Retinal pigment epithelial cell (primary cell): ENCODE measurements around the gene SAMSN1.
"Not testable (repeated sequence)": the region's sequence is repeated elsewhere in the genome, so short reads cannot be mapped to it uniquely, and the experiment has no call there.

Experiments used
- DNase-seq: peaks from one replicate; pipeline ENCODE4 v3.0.0-alpha.2; 2010; ENCODE audit warnings: low read depth
- H3K4me3 ChIP-seq: 2 replicates; pipeline ENCODE4 v1.5.1; 2011; ENCODE audit warnings: mild to moderate bottlenecking, low read length, control low read depth, moderate library complexity
- TF ChIP-seq, protein P1 (sequence below): conservative IDR thresholded peaks from 2 replicates; pipeline ENCODE4 v1.5.1; 2011; ENCODE audit warnings: low read depth, low read length, control low read depth, inconsistent platforms

SAMSN1 gene

GRCh38 chr21:14497825-14498224 lies 48.3 kb downstream of the SAMSN1 start:
- TF ChIP-seq, protein P1, sequence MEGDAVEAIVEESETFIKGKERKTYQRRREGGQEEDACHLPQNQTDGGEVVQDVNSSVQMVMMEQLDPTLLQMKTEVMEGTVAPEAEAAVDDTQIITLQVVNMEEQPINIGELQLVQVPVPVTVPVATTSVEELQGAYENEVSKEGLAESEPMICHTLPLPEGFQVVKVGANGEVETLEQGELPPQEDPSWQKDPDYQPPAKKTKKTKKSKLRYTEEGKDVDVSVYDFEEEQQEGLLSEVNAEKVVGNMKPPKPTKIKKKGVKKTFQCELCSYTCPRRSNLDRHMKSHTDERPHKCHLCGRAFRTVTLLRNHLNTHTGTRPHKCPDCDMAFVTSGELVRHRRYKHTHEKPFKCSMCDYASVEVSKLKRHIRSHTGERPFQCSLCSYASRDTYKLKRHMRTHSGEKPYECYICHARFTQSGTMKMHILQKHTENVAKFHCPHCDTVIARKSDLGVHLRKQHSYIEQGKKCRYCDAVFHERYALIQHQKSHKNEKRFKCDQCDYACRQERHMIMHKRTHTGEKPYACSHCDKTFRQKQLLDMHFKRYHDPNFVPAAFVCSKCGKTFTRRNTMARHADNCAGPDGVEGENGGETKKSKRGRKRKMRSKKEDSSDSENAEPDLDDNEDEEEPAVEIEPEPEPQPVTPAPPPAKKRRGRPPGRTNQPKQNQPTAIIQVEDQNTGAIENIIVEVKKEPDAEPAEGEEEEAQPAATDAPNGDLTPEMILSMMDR, result no peak
- H3K4me3 ChIP-seq, result no peak overlapping the region
- DNase-seq, result no peak

GRCh38 chr21:14495075-14495474 lies 51.0 kb downstream of the SAMSN1 start:
- no peak for DNase-seq
- TF ChIP-seq, protein P1, result no peak
- no peak overlapping the region for H3K4me3 ChIP-seq

DNA sequence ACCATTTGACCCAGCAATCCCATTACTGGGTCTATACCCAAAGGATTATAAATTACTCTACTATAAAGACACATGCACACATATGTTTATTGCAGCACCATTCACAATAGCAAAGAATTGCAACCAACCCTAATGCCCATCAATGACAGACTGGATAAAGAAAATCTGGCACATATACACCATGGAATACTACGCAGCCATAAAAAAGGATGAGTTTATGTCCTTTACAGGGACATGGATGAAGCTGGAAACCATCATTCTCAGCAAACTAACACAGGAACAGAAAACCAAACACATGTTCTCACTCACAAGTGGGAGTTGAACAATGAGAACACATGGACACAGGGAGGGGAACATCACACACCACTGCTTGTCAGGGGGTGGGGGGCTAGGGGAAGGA lies 51.9 kb downstream of the SAMSN1 start:
- H3K4me3 ChIP-seq, DNase-seq: not testable (repeated sequence)

DNA sequence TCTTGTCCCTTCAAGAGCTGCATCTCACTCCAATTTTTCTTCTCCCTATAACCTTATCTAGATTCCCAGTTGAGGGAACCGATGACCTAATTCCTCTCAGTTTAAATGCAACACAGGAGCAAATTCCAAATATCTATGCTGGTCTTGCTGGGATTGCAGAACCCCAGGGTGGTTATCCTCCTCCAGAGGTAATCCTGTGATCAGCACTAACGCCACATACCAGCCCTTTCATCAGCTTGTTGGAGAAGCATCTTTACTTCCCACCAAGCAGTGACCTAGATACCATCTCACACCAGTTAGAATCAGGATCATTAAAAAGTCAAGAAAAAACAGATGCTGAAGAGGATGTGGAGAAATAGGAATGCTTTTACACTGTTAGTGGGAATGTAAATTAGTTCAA lies 52.4 kb downstream of the SAMSN1 start:
- DNase-seq, result no peak
- TF ChIP-seq, protein P1, result no peak
- H3K4me3 ChIP-seq, result no peak overlapping the region

- no peak for DNase-seq
- H3K4me3 ChIP-seq, result no peak overlapping the region
- TF ChIP-seq, protein P1, result no peak
Measured at GRCh38 chr21:14492931-14493330, 53.2 kb downstream of the SAMSN1 start.

- no peak for DNase-seq
- H3K4me3 ChIP-seq, result no peak overlapping the region
- TF ChIP-seq, protein P1, result no peak
Measured at GRCh38 chr21:14491269-14491681, 54.8 kb downstream of the SAMSN1 start.

DNA sequence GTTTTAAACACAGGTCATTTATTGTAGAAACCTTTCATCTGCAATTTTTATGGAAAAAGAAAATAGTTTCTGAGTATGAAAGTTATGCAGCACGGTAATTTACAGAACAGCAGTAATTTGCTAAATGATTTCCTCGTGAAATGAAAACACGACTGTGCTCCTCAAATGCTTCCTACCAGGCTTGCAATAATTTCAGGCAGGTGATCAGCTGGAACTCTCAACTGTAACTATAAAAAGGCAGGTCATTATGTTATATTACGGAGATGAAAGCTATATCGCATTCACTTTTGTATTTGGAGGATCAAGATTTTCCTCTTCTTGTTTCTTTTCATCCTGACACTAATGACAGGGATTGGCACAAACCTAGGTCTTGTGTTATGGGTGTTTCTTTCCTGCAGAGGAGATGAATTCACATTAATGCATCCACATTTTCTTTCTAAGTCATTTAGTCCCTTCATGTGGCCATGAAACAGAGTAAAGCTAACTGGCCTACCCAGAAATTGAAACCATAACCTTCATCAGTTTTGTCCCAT lies 57.4 kb downstream of the SAMSN1 start:
- TF ChIP-seq, protein P1, result no peak
- no peak for DNase-seq
- no peak overlapping the region for H3K4me3 ChIP-seq
